ENCODE measurements around the gene LRRN3. TPM values are rescaled to one million over a fixed set of nuclear protein-coding genes. Genes with fewer than 3 reads are reported as not detected.

The LRRN3 gene
- total RNA-seq, 1 donor from 2014 or later = 1.7 TPM

DNA sequence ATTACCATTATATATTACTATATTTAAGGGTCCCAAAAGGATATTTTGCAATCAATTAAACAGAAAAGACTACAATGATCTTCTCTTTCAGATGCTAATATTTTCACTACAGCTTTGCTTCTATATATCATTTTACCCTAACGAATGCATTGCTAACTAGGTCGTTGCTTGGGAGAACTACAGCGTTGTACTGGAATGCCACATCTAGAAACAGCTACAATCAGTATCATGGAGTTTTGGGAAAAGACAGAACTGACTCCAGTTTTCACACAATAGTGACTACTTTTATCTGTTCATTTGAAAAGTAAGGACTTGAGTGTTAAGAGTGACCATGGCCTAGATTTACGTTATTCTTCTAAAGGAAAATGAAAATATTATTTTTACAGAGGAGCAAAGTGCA lies 38.5 kb downstream of the LRRN3 start:
- Mint-ChIP-seq H3K4me3 (ENCODE audit: low read depth) (no peak overlapping the region), H3K9me3 (ENCODE audit: low read depth) (no peaks in the 10 kb centered on the region), H3K36me3 (ENCODE audit: insufficient read depth) (no peaks in the 10 kb centered on the region), H3K27me3 (no peaks in the 10 kb centered on the region), H3K27ac (no peak overlapping the region), H3K4me1 (ENCODE audit: low read depth) (no peaks in the 10 kb centered on the region)
- DNase-seq (ENCODE audit: low spot score, unreplicated experiment) = no peak
- TF ChIP-seq, protein P1, sequence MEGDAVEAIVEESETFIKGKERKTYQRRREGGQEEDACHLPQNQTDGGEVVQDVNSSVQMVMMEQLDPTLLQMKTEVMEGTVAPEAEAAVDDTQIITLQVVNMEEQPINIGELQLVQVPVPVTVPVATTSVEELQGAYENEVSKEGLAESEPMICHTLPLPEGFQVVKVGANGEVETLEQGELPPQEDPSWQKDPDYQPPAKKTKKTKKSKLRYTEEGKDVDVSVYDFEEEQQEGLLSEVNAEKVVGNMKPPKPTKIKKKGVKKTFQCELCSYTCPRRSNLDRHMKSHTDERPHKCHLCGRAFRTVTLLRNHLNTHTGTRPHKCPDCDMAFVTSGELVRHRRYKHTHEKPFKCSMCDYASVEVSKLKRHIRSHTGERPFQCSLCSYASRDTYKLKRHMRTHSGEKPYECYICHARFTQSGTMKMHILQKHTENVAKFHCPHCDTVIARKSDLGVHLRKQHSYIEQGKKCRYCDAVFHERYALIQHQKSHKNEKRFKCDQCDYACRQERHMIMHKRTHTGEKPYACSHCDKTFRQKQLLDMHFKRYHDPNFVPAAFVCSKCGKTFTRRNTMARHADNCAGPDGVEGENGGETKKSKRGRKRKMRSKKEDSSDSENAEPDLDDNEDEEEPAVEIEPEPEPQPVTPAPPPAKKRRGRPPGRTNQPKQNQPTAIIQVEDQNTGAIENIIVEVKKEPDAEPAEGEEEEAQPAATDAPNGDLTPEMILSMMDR (IDR thresholded peaks at IDR 0.05; ENCODE audit: unreplicated experiment) = no peak

DNA sequence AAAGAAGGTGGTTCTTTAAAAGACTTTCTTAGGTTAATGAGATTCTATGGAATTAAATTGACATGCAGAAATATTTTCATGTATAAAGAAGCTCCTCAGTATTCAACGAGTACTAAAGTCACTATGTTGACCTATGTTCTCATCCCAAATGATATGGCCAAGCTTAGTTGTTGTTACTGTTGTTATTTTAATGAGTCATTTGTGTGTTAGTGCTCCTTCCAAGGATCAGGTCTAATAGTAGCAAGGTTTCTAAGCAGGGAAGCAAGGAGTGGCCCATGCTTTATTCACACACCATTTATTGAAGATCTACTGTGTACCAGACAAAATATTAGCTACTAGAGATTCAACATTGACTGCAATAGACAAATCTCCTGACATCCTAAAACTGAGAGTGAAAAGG lies 41.9 kb downstream of the LRRN3 start:
- DNase-seq (ENCODE audit: low spot score, unreplicated experiment) = no peak
- Mint-ChIP-seq H3K9me3 (ENCODE audit: low read depth) (no peaks in the 10 kb centered on the region), H3K27ac (no peak overlapping the region), H3K4me3 (ENCODE audit: low read depth) (no peak overlapping the region), H3K27me3 (no peaks in the 10 kb centered on the region), H3K36me3 (ENCODE audit: insufficient read depth) (no peaks in the 10 kb centered on the region), H3K4me1 (ENCODE audit: low read depth) (no peaks in the 10 kb centered on the region)
- TF ChIP-seq, protein P1 (IDR thresholded peaks at IDR 0.05; ENCODE audit: unreplicated experiment) = no peak

DNA sequence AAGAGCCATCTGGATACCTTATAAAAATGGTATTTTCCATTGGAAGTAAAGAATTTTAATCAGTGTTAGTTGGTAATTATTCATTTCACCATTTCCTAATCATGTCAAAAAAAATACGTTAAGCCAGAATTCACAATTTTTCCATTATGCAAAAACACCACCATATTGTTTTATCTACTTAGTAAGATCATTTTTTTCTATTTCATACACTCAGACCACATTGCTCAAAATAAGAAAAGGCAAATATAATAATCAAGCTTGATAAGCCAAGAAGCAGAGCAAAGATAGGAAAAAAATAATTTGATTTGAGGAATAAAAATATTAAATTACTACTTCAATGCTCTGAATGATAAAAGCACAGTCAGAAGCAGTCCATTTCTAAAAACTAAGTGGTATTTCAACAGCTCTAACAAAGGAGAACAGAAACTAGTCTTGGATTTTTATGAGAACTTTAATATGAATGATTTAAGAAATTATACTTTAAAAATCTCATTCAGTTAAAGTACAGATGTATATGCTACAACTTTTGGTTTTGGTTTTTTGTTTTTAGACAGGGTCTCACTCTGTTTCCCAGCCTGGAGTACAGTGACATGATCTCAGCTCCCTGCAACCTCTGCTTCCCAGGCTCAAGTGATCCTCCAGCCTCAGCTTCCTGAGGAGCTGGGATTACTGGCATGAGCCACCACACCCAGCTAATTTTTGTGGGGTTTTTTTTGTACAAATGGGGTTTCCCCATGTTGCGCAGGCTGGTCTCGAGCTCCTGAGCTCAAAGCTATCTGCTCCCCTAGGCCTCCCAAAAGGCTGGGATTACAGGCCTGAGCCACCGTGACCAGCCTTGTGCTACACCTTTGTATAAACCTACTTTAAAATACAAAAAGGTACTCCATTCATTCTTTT lies 46.6 kb downstream of the LRRN3 start:
- H3K27ac Mint-ChIP-seq = no peak overlapping the region
- TF ChIP-seq, protein P1 (IDR thresholded peaks at IDR 0.05; ENCODE audit: unreplicated experiment) = no peak
- DNase-seq (ENCODE audit: low spot score, unreplicated experiment) = no peak
- H3K4me3 Mint-ChIP-seq (ENCODE audit: low read depth) = no peak overlapping the region
- H3K27me3 Mint-ChIP-seq = no peaks in the 10 kb centered on the region
- no peaks in the 10 kb centered on the region for H3K36me3 Mint-ChIP-seq (ENCODE audit: insufficient read depth)
- peaks cover 1% of the 10 kb centered on the region for H3K4me1 Mint-ChIP-seq (ENCODE audit: low read depth)
- no peaks in the 10 kb centered on the region for H3K9me3 Mint-ChIP-seq (ENCODE audit: low read depth)

- Mint-ChIP-seq H3K4me3 (ENCODE audit: low read depth) (no peak overlapping the region), H3K27me3 (no peaks in the 10 kb centered on the region), H3K9me3 (ENCODE audit: low read depth) (no peaks in the 10 kb centered on the region), H3K27ac (no peak overlapping the region), H3K4me1 (ENCODE audit: low read depth) (peaks cover 1% of the 10 kb centered on the region), H3K36me3 (ENCODE audit: insufficient read depth) (no peaks in the 10 kb centered on the region)
- DNase-seq (ENCODE audit: low spot score, unreplicated experiment) = no peak
- TF ChIP-seq, protein P1 (IDR thresholded peaks at IDR 0.05; ENCODE audit: unreplicated experiment) = no peak
Observed at GRCh38 chr7:111138193-111138569, 47.3 kb downstream of the LRRN3 start.

- peaks cover 1% of the 10 kb centered on the region for H3K4me1 Mint-ChIP-seq (ENCODE audit: low read depth)
- DNase-seq (ENCODE audit: low spot score, unreplicated experiment) = no peak
- H3K4me3 Mint-ChIP-seq (ENCODE audit: low read depth) = no peak overlapping the region
- H3K9me3 Mint-ChIP-seq (ENCODE audit: low read depth) = no peaks in the 10 kb centered on the region
- no peak overlapping the region for H3K27ac Mint-ChIP-seq
- no peaks in the 10 kb centered on the region for H3K36me3 Mint-ChIP-seq (ENCODE audit: insufficient read depth)
- no peaks in the 10 kb centered on the region for H3K27me3 Mint-ChIP-seq
- TF ChIP-seq, protein P1 (IDR thresholded peaks at IDR 0.05; ENCODE audit: unreplicated experiment) = no peak
Observed at GRCh38 chr7:111138586-111138985, 47.7 kb downstream of the LRRN3 start.

All from progenitor cell of endocrine pancreas (in vitro differentiated cells).